DMS153 (cell line): Measurements from ENCODE around the gene ADAD2.

Experiments used
- DNase-seq: peaks from one replicate; lab custom pipeline; 2025; lab: John Stamatoyannopoulos, UW

The ADAD2 gene

GRCh38 chr16:84176192-84177053 is 14.5 kb upstream of the ADAD2 start:
- DNase-seq, result no peak

- no peak for DNase-seq
Measured at GRCh38 chr16:84177741-84178073, 13.2 kb upstream of the ADAD2 start.

GRCh38 chr16:84178146-84178765 is 12.7 kb upstream of the ADAD2 start:
- no peak for DNase-seq

- DNase-seq, result no peak
Measured at GRCh38 chr16:84178892-84179611, 11.9 kb upstream of the ADAD2 start.

- DNase-seq, result no peak
Measured at GRCh38 chr16:84179612-84180320, 11.2 kb upstream of the ADAD2 start.

- no peak for DNase-seq
Measured at GRCh38 chr16:84180519-84181140, 10.3 kb upstream of the ADAD2 start.

- DNase-seq, result no peak
Measured at GRCh38 chr16:84181144-84181915, 9.6 kb upstream of the ADAD2 start.

- no peak for DNase-seq
Measured at GRCh38 chr16:84182104-84182503, 8.9 kb upstream of the ADAD2 start.

- DNase-seq, result no peak
Measured at GRCh38 chr16:84182680-84183571, 8.0 kb upstream of the ADAD2 start.

- no peak for DNase-seq
Measured at GRCh38 chr16:84183572-84183875, 7.4 kb upstream of the ADAD2 start.

GRCh38 chr16:84183911-84184591 is 6.9 kb upstream of the ADAD2 start:
- no peak for DNase-seq

- no peak for DNase-seq
Measured at GRCh38 chr16:84184775-84185174, 6.2 kb upstream of the ADAD2 start.

- DNase-seq, result peak; percentile 91
Measured at GRCh38 chr16:84186685-84187437, 4.1 kb upstream of the ADAD2 start, which contains the start of gene TAF1C. TSS of gene TAF1C (minus strand) at chr16:84187057. CDS start at chr16:84184988, 2,069 bp downstream.

- no peak for DNase-seq
Measured at GRCh38 chr16:84191466-84191865, 509 bp downstream of the ADAD2 start.

- no peak for DNase-seq
Measured at GRCh38 chr16:84193480-84193879, 2.5 kb downstream of the ADAD2 start.

- DNase-seq, result no peak
Measured at GRCh38 chr16:84194018-84194417, 3.1 kb downstream of the ADAD2 start.

- peak; percentile 87 for DNase-seq
Measured at GRCh38 chr16:84194470-84195200, 3.7 kb downstream of the ADAD2 start.
